ENCODE measurements around the gene PRKAR2A. TPM values are rescaled to one million over a fixed set of nuclear protein-coding genes. Genes with fewer than 3 reads are reported as not detected.
"Not testable (repeated sequence)": the region's sequence is repeated elsewhere in the genome, so short reads cannot be mapped to it uniquely, and the experiment has no call there.

Gene PRKAR2A
- polyA plus RNA-seq, 1 of the 3 experiments (the other 2 are of a cell fraction), result 5.2 TPM

DNA sequence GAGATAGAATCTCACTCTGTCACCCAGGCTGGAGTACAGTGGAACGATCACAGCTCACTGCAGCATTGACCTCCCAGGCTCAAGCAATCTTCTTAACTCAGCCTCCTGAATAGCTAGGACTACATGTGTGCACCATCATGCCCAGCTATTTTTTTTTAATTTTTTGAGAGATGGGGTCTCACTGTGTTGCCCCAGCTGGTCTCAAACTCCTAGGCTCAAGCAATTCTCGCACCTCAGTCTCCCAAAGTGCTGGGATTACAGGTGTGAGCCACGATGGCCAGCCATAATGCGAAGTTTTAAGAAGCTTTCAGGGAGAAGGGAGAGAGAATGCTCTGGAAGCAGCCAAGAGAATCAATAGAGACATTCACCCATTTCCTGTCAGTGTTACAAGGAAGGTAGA is 42.7 kb downstream of the PRKAR2A start:
- Histone ChIP-seq H3K9ac (no peak overlapping the region), H3K4me2 (no peak overlapping the region), H3K27me3 (ENCODE audit: insufficient read depth) (no peaks in the 10 kb centered on the region), H3F3A (replicated peaks; ENCODE audit: insufficient read depth) (peaks cover 4% of the 10 kb centered on the region), H3K79me2 (ENCODE audit: insufficient read depth) (no peaks in the 10 kb centered on the region; the same call in 1 of the 2 replicates), H3K9me2 (no peaks in the 10 kb centered on the region), H2AFZ (ENCODE audit: low read depth) (no peak overlapping the region), H3K4me1 (ENCODE audit: control insufficient read depth in 1 of 2, insufficient read depth in 2 of 2, low read depth in 1 of 2, low read length in 1 of 2) (no peaks in the 10 kb centered on the region), H3K36me3 (replicated peaks in 1 of 2; ENCODE audit: control insufficient read depth in 1 of 2, insufficient read depth in 2 of 2, low read length in 1 of 2) (no peaks in the 10 kb centered on the region), H3K4me3 (ENCODE audit: low read depth in 2 of 2, low read length in 1 of 2) (no peak overlapping the region), H3K9me3 (no peaks in the 10 kb centered on the region), H3K27ac (ENCODE audit: low read depth in 2 of 2, low read length in 1 of 2) (no peak overlapping the region), H4K20me1 (ENCODE audit: insufficient read depth) (no peaks in the 10 kb centered on the region)
- CTCF ChIA-PET, result interaction anchor here (0.9 kb wide), 1 partner anchor 66 kb away, joined by 3 read pairs; no protein-coding TSS in a partner anchor
- 99% methylated on average over 4 of the region's 4 CpGs for WGBS (ENCODE audit: low lambda C conversion rate)
- TF ChIP-seq YY1 (IDR thresholded peaks at IDR 0.05; ENCODE audit: low read depth), result no peak
- TF ChIP-seq ELF1 (IDR thresholded peaks at IDR 0.05), result no peak
- no peak for TF ChIP-seq NFIC (IDR thresholded peaks at IDR 0.05; ENCODE audit: borderline replicate concordance)
- no peak for TF ChIP-seq EZH2phosphoT487 (IDR thresholded peaks at IDR 0.05; ENCODE audit: borderline replicate concordance, low read depth)
- no peak for TF ChIP-seq RCOR1 (IDR thresholded peaks at IDR 0.05; ENCODE audit: low read length)
- TF ChIP-seq, protein P1, sequence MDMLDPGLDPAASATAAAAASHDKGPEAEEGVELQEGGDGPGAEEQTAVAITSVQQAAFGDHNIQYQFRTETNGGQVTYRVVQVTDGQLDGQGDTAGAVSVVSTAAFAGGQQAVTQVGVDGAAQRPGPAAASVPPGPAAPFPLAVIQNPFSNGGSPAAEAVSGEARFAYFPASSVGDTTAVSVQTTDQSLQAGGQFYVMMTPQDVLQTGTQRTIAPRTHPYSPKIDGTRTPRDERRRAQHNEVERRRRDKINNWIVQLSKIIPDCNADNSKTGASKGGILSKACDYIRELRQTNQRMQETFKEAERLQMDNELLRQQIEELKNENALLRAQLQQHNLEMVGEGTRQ (IDR thresholded peaks at IDR 0.05; ENCODE audit: borderline replicate concordance, low read depth, low read length), result no peak
- no peak for TF ChIP-seq GATA2 (CRISPR knock-in tag; IDR thresholded peaks at IDR 0.05)
- TF ChIP-seq, protein P2, sequence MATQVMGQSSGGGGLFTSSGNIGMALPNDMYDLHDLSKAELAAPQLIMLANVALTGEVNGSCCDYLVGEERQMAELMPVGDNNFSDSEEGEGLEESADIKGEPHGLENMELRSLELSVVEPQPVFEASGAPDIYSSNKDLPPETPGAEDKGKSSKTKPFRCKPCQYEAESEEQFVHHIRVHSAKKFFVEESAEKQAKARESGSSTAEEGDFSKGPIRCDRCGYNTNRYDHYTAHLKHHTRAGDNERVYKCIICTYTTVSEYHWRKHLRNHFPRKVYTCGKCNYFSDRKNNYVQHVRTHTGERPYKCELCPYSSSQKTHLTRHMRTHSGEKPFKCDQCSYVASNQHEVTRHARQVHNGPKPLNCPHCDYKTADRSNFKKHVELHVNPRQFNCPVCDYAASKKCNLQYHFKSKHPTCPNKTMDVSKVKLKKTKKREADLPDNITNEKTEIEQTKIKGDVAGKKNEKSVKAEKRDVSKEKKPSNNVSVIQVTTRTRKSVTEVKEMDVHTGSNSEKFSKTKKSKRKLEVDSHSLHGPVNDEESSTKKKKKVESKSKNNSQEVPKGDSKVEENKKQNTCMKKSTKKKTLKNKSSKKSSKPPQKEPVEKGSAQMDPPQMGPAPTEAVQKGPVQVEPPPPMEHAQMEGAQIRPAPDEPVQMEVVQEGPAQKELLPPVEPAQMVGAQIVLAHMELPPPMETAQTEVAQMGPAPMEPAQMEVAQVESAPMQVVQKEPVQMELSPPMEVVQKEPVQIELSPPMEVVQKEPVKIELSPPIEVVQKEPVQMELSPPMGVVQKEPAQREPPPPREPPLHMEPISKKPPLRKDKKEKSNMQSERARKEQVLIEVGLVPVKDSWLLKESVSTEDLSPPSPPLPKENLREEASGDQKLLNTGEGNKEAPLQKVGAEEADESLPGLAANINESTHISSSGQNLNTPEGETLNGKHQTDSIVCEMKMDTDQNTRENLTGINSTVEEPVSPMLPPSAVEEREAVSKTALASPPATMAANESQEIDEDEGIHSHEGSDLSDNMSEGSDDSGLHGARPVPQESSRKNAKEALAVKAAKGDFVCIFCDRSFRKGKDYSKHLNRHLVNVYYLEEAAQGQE (IDR thresholded peaks at IDR 0.05; ENCODE audit: low read depth, low read length), result no peak
- no peak for TF ChIP-seq SMC3 (IDR thresholded peaks at IDR 0.05; ENCODE audit: low read depth, low read length)
- no peak for TF ChIP-seq POLR2AphosphoS5 (IDR thresholded peaks at IDR 0.05; ENCODE audit: low read depth, low read length)
- TF ChIP-seq, protein P3, sequence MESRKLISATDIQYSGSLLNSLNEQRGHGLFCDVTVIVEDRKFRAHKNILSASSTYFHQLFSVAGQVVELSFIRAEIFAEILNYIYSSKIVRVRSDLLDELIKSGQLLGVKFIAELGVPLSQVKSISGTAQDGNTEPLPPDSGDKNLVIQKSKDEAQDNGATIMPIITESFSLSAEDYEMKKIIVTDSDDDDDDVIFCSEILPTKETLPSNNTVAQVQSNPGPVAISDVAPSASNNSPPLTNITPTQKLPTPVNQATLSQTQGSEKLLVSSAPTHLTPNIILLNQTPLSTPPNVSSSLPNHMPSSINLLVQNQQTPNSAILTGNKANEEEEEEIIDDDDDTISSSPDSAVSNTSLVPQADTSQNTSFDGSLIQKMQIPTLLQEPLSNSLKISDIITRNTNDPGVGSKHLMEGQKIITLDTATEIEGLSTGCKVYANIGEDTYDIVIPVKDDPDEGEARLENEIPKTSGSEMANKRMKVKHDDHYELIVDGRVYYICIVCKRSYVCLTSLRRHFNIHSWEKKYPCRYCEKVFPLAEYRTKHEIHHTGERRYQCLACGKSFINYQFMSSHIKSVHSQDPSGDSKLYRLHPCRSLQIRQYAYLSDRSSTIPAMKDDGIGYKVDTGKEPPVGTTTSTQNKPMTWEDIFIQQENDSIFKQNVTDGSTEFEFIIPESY (IDR thresholded peaks at IDR 0.05; ENCODE audit: borderline replicate concordance, low read depth), result no peak
- TF ChIP-seq, protein P4, sequence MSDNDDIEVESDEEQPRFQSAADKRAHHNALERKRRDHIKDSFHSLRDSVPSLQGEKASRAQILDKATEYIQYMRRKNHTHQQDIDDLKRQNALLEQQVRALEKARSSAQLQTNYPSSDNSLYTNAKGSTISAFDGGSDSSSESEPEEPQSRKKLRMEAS (IDR thresholded peaks at IDR 0.05; ENCODE audit: low read depth), result no peak
- no peak for TF ChIP-seq MEF2A (IDR thresholded peaks at IDR 0.05; ENCODE audit: borderline replicate concordance, low read depth)
- TF ChIP-seq USF1 (IDR thresholded peaks at IDR 0.05; ENCODE audit: borderline replicate concordance, low read depth), result no peak
- TF ChIP-seq GABPA (IDR thresholded peaks at IDR 0.05; ENCODE audit: low read depth), result no peak
- TF ChIP-seq FOXJ3 (CRISPR knock-in tag; IDR thresholded peaks at IDR 0.05), result no peak
- TF ChIP-seq RXRA (IDR thresholded peaks at IDR 0.05; ENCODE audit: borderline replicate concordance, low read depth), result no peak
- POLR2A ChIA-PET, result interaction anchor here (0.6 kb wide), 1 partner anchor 52 kb away, joined by 7 read pairs; no protein-coding TSS in a partner anchor
- no peak for DNase-seq

DNA sequence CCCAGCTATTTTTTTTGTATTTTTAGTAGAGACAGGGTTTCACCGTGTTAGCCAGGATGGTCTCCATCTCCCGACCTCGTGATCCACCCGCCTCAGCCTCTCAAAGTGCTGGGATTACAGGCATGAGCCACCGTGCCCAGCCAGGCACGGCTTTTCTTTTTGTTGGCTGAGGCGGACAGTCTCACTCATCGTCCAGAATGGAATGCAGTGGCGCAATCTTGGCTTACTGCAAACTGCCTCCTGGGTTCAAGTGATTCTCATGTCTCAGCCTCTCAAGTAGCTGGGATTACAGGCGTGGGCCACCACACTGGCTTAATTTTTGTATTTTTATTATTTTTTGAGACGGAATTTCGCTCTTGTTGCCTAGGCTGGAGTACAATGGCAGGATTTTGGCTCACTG is 46.8 kb downstream of the PRKAR2A start:
- H3K4me3 ChIP-seq (ENCODE audit: low read depth in 2 of 2, low read length in 1 of 2); H3K9ac ChIP-seq; H2AFZ ChIP-seq (ENCODE audit: low read depth); H3K27ac ChIP-seq (ENCODE audit: low read depth in 2 of 2, low read length in 1 of 2); H3K79me2 ChIP-seq (ENCODE audit: insufficient read depth); H3K4me2 ChIP-seq; H3K4me1 ChIP-seq (ENCODE audit: control insufficient read depth in 1 of 2, insufficient read depth in 2 of 2, low read depth in 1 of 2, low read length in 1 of 2); DNase-seq; H4K20me1 ChIP-seq (ENCODE audit: insufficient read depth); H3F3A ChIP-seq (replicated peaks; ENCODE audit: insufficient read depth); H3K36me3 ChIP-seq (replicated peaks in 1 of 2; ENCODE audit: control insufficient read depth in 1 of 2, insufficient read depth in 2 of 2, low read length in 1 of 2); H3K9me2 ChIP-seq; H3K9me3 ChIP-seq; H3K27me3 ChIP-seq (ENCODE audit: insufficient read depth): not testable (repeated sequence)
- WGBS (ENCODE audit: low lambda C conversion rate), result 93% methylated on average over 12 of the region's 12 CpGs
- CTCF ChIA-PET, result interaction anchor here (1.7 kb wide), 1 partner anchor 11 kb away, joined by 5 read pairs; no protein-coding TSS in a partner anchor
- POLR2A ChIA-PET, result interaction anchor here (0.7 kb wide), 1 partner anchor 226 kb away, joined by 3 read pairs; no protein-coding TSS in a partner anchor
